GM21423 (cell line): ENCODE measurements around the gene C6orf47.

Experiments used
- ATAC-seq: cut with Tn5 transposase; IDR thresholded peaks from one replicate; pipeline ENCODE4 v1.9.1; 2021; ENCODE audit warnings: mild to moderate bottlenecking, moderate library complexity; ENCODE audit not compliant: unreplicated experiment

C6orf47 gene

GRCh38 chr6:31639043-31639442, 21.5 kb downstream of the C6orf47 start:
- no peak for ATAC-seq

GRCh38 chr6:31636698-31637596, 23.6 kb downstream of the C6orf47 start:
- ATAC-seq = no peak

- no peak for ATAC-seq
Measured at GRCh38 chr6:31634969-31635575, 25.5 kb downstream of the C6orf47 start.

GRCh38 chr6:31634131-31634530, 26.4 kb downstream of the C6orf47 start:
- no peak for ATAC-seq

- ATAC-seq = no peak
Measured at GRCh38 chr6:31633447-31633846, 27.1 kb downstream of the C6orf47 start.

- no peak for ATAC-seq
Measured at GRCh38 chr6:31632279-31632946, 28.2 kb downstream of the C6orf47 start.

GRCh38 chr6:31631681-31632278, 28.8 kb downstream of the C6orf47 start:
- ATAC-seq = no peak

- no peak for ATAC-seq
Measured at GRCh38 chr6:31631209-31631608, 29.4 kb downstream of the C6orf47 start.

- no peak for ATAC-seq
Measured at GRCh38 chr6:31630177-31630934, 30.2 kb downstream of the C6orf47 start.

GRCh38 chr6:31629014-31629413, 31.6 kb downstream of the C6orf47 start:
- ATAC-seq = no peak

- no peak for ATAC-seq
Measured at GRCh38 chr6:31627690-31628287, 32.8 kb downstream of the C6orf47 start.

- no peak for ATAC-seq
Measured at GRCh38 chr6:31626952-31627351, 33.6 kb downstream of the C6orf47 start.

GRCh38 chr6:31624070-31624469, 36.5 kb downstream of the C6orf47 start:
- ATAC-seq = no peak

- no peak for ATAC-seq
Measured at GRCh38 chr6:31622684-31623091, 37.9 kb downstream of the C6orf47 start.

GRCh38 chr6:31621991-31622390, 38.6 kb downstream of the C6orf47 start:
- ATAC-seq = no peak

GRCh38 chr6:31621320-31621939, 39.1 kb downstream of the C6orf47 start:
- no peak for ATAC-seq

- peak; percentile 17 for ATAC-seq
Measured at GRCh38 chr6:31620586-31621319, 39.8 kb downstream of the C6orf47 start, which contains the start of gene PRRC2A. Gene PRRC2A (plus strand): TSS chr6:31620715. CDS start chr6:31622790, 2,075 bp downstream.

- ATAC-seq = peak; percentile 78
Measured at GRCh38 chr6:31619805-31620585, 40.6 kb downstream of the C6orf47 start.
